GM19240 (cell line): ENCODE measurements around the gene PAMR1.

ENCODE experiments used
- DNase-seq: peaks from one replicate; pipeline ENCODE4 v3.0.0; 2011; ENCODE audit warnings: low spot score; ENCODE audit not compliant: insufficient read length

PAMR1 gene

GRCh38 chr11:35403765-35404387 is 121.5 kb downstream of the PAMR1 start:
- no peak for DNase-seq

DNA sequence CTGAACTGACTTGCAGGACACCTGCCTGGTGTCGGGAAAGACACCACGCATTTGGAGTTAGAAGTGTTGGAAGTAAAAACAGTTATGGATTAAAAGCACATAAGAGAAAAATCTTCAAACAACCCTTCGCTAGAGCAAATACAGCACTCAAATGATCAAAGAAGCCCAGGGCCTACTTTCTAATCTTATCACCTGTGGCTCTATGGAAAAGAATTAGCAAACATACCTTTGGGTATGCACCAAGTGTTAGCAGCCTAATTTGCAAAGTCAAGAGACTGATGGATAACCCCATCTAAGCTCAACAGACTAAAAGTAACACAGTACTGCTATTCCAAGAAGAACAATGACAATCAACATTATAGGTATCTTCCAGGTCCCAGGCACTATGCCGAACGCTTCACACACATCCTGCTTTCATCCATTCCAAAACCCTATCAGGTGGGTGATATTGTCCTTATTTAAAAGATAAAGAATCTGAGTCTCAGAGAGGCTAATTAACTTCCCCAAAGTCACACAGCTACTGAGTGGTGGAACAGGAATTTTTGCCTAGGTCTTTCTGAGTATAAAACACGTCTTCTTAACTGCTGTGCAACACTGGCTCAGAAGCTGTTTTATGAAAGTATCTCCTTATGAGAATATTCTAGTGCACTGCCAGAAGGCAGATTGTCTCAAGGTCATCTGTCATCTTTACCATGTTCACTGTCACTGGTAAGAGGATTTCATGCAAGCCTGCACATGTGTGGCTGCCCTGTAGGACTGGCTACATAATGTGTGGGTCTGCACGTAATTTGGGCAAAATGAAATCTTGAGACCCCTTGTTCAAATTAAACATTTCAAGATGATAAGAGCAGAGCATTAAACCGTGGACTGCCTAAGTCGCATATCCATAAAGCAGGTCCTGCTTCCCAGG is 122.4 kb downstream of the PAMR1 start:
- DNase-seq, result no peak

- no peak for DNase-seq
Measured at GRCh38 chr11:35398881-35399280, 126.5 kb downstream of the PAMR1 start.

DNA sequence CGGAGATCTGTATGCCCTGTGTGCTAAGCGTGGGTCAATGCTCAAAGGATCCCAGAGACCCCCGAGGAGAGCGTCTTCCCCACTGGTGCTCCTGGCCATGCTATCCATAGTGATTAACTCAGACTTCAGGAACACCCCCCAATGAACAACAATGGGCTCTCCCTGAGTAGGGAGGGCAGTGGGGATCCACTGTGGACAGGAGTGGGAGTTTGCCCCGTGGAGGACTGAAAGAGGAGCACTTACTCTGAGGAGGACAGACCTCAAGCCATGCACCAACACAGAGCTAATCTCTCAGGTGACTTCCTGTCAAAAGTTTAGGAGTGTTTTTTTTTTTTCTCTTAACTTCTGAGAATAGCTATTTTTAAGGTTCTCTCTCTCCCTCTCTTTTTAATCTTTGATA is 130.5 kb downstream of the PAMR1 start:
- no peak for DNase-seq

GRCh38 chr11:35393098-35393497 is 132.3 kb downstream of the PAMR1 start:
- DNase-seq, result no peak

DNA sequence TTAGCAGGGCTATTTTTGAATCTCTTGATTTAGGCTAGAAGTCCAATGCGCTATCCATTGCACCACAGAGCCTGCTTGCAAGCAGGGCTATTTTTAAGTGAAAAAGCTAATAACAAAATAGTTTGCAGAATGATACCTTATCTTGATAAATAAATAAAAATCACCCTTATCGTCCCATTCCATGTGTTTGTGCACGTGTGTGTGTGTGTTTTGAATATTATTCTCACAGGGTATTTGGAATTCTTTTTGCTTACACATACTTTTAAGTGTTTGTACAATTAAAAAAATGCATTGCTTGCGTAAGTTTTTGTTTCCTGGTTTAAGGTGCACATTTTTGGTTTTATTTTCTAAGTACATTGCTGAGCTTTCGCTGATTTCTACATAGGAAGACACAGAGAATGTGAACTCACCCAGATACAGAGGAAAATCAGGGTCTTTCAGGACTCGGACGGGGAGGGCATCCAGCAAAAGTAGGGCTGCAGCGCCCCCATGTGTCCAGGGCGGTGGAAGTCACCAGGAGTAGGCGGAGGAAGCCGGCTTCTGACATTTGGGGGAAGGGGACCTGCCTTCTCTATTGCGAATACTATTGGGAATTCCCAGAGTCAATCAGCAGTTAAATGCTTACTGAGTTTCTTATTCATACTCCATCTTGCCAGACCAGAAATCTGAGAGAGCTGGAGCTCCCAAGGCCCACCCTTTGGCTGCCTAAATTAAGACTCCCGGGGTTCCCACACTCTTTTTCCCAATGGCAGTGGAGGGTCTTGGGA is 133.3 kb downstream of the PAMR1 start:
- peak; percentile 51 for DNase-seq

GRCh38 chr11:35390737-35391682 is 134.4 kb downstream of the PAMR1 start:
- DNase-seq, result no peak

- DNase-seq, result no peak
Measured at GRCh38 chr11:35389897-35390465, 135.4 kb downstream of the PAMR1 start.

DNA sequence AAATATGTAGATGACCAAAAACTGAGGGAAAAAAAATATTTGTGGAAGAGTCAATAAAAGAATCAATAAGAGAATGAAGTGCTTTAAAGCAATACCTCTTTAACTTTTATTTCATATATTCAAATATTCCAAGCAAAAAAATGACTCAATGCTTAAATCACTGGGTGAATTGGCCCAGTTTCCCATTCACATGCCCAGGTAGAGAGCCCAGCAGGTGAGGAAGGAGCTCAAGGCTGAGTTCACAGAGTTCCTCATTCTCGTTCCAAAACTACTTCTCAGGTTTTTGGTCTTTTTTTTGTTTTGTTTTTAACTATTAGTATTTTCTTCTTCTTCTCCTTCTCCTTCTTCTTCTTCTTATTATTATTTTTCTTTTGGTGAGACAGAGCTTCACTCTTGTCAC is 136.3 kb downstream of the PAMR1 start:
- no peak for DNase-seq

DNA sequence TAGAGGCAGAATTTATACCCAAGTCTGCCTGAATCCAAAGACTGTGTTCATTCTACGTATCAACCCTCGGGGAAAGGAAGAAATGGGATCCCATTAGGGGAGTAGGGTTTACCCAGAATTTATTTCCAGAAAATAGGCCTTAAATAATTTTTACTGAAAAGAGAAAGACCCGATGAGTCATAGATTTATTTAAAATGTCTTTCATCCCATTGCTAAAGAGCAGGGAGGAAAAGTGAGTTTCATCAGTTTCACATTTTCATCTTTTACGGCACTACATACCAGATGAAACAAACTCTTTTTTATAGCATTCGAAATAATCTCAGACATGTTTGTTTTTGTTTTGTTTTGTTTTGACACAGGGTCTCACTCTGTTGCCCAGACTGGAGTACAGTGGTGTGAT is 137.4 kb downstream of the PAMR1 start:
- no peak for DNase-seq

DNA sequence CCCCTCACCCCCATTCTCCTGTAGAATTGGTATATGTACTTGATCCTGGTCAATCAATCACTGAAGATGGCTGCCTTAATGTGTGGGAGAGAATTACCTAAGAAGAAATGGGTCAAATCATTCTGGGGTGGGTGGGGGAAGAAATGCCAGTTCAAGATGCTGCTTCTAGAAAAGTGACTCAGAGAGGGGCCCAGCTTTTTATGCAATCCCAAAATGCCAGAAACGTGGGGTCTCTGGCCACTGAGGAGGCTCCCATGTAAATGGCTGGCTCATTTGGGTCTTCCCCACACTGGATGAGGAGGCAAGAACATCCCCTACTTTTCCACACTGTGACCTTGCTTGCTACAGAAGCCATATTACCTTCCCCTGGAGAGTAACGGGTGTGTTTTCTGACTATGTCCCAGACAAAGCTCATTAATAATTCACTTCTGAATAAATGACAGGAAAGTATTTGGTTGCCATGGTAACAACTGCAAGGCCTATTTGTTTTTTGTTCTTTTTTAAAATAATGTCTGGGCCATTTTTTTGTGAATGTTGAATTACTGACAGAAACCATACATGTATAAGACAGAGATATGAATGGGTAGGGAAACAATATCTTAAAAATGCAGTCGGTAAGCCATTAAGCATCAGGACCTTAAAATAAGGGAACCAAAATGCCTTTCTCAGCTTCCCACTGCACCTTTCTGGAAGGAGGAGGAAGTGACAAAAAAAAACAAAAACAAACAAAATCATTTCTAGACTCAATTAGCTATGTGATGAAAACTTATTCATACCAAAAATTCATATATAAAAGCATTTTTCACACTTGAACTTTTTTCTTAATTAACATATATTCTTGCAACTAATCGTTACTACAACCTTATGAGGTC is 138.1 kb downstream of the PAMR1 start:
- DNase-seq, result no peak

DNA sequence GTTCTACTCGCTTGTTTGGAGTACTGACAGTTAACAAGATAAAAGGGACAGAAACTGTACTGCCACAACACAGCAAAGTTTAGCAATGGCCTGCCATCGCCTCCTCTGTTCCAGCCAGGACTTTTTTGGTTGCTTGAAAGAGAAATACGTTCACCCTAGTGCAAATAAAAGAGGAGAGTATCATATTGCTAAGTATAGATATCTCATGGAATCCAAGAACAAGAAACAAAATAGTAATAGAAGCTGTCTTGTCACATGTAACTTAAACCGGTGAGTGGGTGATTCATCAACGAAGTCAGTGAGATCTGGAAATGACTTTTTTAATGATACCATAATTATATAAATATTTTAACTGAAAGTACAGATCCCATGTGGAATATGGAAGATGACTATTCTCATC is 141.5 kb downstream of the PAMR1 start:
- no peak for DNase-seq
